HepG2 (cell line): ENCODE measurements around the gene PLXNA1. TPM values are rescaled to one million over a fixed set of nuclear protein-coding genes. Genes with fewer than 3 reads are reported as not detected.

Experiments
- BRD4 ChIP-seq: sonication (generic); formaldehyde crosslinking; IDR thresholded peaks from 2 replicates; pipeline ENCODE4 v1.4.0; 2020; ENCODE audit warnings: missing genetic modification reagents
- SIX1 ChIP-seq: sonication (generic); formaldehyde crosslinking; IDR thresholded peaks from 2 replicates; pipeline ENCODE4 v1.4.0; 2020; ENCODE audit warnings: missing genetic modification reagents, borderline replicate concordance
- ZNF225 ChIP-seq: sonication (generic); formaldehyde crosslinking; IDR thresholded peaks from 2 replicates; pipeline ENCODE4 v1.4.0; 2020; ENCODE audit warnings: mild to moderate bottlenecking, missing genetic modification reagents
- polyA plus RNA-seq, 8 experiments: library from polyadenylated mRNA; depleted of rRNA in 3 of 8; stranded (reverse) in 7 of 8; unstranded in 1 of 8; fragments of >200 nt; fragmentation: Illumina TruSeq in 4 of 8; extraction: Trizol in 4 of 8; gene quantifications; 2 replicates each; pipeline versions ENCODE4 v1.2.1 to v1.2.3, GENCODE V29; 2011 to 2016; ENCODE audit warnings: low read depth in 4 of 8, missing spikeins in 1 of 8, mixed read lengths in 1 of 8; ENCODE audit not compliant: insufficient read depth in 1 of 8
- total RNA-seq, 5 experiments: library from RNA; depleted of rRNA; stranded (reverse); fragments of >200 nt; fragmentation: Illumina TruSeq; extraction: Trizol; gene quantifications; 2 replicates each; pipeline ENCODE4 v1.2.3, GENCODE V29; 2016; ENCODE audit warnings: low read depth in 1 of 5
- TF ChIP-seq, protein P1 (sequence below): sonication (generic); formaldehyde crosslinking; conservative IDR thresholded peaks from 2 replicates; pipeline ENCODE4 v1.8.0; 2022; ENCODE audit warnings: missing genetic modification reagents
- TF ChIP-seq, protein P2 (sequence below): sonication (generic); formaldehyde crosslinking; IDR thresholded peaks from 2 replicates; pipeline ENCODE4 v1.5.0; 2020; ENCODE audit warnings: mild to moderate bottlenecking, missing genetic modification reagents
- TF ChIP-seq, protein P3 (sequence below): sonication (generic); formaldehyde crosslinking; IDR thresholded peaks from 2 replicates; pipeline ENCODE4 v1.5.0; 2020; ENCODE audit warnings: mild to moderate bottlenecking, missing genetic modification reagents
- TF ChIP-seq, protein P4 (sequence below): sonication (generic); formaldehyde crosslinking; IDR thresholded peaks from 2 replicates; pipeline ENCODE4 v1.5.0; 2020; ENCODE audit warnings: mild to moderate bottlenecking, missing genetic modification reagents, borderline replicate concordance
- TF ChIP-seq, protein P5 (sequence below): sonication (generic); formaldehyde crosslinking; IDR thresholded peaks from 2 replicates; pipeline ENCODE4 v1.8.1; 2022; ENCODE audit warnings: mild to moderate bottlenecking, missing genetic modification reagents
- TF ChIP-seq, protein P6 (sequence below): conservative IDR thresholded peaks from 2 replicates; pipeline ENCODE4 v1.6.1; 2018; ENCODE audit warnings: missing genetic modification reagents

Gene PLXNA1
- total and polyA plus RNA-seq, 2 of the 13 experiments (the other 11 are each of a cell fraction or from before 2014, with no cell fraction given), result 16.6 to 18.2 TPM

DNA sequence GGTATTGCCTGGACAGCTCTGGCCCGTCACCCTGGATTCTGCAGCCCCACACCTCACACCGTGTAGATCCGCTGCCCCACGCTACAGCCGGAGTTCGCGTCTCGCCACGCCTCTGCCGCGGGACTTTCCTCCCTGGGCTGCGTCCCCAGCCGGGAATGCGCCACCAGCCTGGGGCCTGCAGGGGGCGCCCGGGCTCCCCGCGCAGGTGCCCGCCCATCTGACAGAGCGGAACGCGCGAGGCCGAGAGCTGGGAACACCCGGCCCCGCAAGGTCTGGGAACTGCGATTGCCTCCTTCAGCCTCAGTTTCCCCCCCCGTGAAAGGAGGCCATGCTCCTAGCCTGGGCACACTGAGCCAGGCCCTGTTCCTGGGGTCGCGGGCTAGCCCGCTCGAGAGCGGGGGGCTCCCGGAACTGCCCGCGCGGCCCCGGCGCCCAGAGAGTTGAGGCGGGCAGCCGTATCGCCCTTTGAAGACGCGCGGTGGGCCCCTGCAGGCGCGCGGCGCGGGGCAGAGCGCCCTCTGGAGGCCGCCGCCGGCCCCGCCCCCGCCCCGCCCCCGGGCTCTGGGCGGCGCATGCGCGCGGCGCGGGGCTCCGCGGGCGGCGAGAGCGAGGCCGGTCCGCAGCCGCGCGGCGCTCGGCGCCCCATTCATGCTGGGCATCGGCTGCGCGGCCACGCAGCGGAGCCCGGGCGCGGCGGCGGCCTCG lies at the start of gene PLXNA1 (continued):
- TF ChIP-seq, protein P1, sequence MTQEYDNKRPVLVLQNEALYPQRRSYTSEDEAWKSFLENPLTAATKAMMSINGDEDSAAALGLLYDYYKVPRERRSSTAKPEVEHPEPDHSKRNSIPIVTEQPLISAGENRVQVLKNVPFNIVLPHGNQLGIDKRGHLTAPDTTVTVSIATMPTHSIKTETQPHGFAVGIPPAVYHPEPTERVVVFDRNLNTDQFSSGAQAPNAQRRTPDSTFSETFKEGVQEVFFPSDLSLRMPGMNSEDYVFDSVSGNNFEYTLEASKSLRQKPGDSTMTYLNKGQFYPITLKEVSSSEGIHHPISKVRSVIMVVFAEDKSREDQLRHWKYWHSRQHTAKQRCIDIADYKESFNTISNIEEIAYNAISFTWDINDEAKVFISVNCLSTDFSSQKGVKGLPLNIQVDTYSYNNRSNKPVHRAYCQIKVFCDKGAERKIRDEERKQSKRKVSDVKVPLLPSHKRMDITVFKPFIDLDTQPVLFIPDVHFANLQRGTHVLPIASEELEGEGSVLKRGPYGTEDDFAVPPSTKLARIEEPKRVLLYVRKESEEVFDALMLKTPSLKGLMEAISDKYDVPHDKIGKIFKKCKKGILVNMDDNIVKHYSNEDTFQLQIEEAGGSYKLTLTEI, result no peak
- TF ChIP-seq, protein P2, sequence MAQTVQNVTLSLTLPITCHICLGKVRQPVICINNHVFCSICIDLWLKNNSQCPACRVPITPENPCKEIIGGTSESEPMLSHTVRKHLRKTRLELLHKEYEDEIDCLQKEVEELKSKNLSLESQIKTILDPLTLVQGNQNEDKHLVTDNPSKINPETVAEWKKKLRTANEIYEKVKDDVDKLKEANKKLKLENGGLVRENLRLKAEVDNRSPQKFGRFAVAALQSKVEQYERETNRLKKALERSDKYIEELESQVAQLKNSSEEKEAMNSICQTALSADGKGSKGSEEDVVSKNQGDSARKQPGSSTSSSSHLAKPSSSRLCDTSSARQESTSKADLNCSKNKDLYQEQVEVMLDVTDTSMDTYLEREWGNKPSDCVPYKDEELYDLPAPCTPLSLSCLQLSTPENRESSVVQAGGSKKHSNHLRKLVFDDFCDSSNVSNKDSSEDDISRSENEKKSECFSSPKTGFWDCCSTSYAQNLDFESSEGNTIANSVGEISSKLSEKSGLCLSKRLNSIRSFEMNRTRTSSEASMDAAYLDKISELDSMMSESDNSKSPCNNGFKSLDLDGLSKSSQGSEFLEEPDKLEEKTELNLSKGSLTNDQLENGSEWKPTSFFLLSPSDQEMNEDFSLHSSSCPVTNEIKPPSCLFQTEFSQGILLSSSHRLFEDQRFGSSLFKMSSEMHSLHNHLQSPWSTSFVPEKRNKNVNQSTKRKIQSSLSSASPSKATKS (CRISPR knock-in tag), result no peak
- TF ChIP-seq, protein P3, sequence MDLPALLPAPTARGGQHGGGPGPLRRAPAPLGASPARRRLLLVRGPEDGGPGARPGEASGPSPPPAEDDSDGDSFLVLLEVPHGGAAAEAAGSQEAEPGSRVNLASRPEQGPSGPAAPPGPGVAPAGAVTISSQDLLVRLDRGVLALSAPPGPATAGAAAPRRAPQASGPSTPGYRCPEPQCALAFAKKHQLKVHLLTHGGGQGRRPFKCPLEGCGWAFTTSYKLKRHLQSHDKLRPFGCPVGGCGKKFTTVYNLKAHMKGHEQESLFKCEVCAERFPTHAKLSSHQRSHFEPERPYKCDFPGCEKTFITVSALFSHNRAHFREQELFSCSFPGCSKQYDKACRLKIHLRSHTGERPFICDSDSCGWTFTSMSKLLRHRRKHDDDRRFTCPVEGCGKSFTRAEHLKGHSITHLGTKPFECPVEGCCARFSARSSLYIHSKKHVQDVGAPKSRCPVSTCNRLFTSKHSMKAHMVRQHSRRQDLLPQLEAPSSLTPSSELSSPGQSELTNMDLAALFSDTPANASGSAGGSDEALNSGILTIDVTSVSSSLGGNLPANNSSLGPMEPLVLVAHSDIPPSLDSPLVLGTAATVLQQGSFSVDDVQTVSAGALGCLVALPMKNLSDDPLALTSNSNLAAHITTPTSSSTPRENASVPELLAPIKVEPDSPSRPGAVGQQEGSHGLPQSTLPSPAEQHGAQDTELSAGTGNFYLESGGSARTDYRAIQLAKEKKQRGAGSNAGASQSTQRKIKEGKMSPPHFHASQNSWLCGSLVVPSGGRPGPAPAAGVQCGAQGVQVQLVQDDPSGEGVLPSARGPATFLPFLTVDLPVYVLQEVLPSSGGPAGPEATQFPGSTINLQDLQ, result no peak
- TF ChIP-seq, protein P4, sequence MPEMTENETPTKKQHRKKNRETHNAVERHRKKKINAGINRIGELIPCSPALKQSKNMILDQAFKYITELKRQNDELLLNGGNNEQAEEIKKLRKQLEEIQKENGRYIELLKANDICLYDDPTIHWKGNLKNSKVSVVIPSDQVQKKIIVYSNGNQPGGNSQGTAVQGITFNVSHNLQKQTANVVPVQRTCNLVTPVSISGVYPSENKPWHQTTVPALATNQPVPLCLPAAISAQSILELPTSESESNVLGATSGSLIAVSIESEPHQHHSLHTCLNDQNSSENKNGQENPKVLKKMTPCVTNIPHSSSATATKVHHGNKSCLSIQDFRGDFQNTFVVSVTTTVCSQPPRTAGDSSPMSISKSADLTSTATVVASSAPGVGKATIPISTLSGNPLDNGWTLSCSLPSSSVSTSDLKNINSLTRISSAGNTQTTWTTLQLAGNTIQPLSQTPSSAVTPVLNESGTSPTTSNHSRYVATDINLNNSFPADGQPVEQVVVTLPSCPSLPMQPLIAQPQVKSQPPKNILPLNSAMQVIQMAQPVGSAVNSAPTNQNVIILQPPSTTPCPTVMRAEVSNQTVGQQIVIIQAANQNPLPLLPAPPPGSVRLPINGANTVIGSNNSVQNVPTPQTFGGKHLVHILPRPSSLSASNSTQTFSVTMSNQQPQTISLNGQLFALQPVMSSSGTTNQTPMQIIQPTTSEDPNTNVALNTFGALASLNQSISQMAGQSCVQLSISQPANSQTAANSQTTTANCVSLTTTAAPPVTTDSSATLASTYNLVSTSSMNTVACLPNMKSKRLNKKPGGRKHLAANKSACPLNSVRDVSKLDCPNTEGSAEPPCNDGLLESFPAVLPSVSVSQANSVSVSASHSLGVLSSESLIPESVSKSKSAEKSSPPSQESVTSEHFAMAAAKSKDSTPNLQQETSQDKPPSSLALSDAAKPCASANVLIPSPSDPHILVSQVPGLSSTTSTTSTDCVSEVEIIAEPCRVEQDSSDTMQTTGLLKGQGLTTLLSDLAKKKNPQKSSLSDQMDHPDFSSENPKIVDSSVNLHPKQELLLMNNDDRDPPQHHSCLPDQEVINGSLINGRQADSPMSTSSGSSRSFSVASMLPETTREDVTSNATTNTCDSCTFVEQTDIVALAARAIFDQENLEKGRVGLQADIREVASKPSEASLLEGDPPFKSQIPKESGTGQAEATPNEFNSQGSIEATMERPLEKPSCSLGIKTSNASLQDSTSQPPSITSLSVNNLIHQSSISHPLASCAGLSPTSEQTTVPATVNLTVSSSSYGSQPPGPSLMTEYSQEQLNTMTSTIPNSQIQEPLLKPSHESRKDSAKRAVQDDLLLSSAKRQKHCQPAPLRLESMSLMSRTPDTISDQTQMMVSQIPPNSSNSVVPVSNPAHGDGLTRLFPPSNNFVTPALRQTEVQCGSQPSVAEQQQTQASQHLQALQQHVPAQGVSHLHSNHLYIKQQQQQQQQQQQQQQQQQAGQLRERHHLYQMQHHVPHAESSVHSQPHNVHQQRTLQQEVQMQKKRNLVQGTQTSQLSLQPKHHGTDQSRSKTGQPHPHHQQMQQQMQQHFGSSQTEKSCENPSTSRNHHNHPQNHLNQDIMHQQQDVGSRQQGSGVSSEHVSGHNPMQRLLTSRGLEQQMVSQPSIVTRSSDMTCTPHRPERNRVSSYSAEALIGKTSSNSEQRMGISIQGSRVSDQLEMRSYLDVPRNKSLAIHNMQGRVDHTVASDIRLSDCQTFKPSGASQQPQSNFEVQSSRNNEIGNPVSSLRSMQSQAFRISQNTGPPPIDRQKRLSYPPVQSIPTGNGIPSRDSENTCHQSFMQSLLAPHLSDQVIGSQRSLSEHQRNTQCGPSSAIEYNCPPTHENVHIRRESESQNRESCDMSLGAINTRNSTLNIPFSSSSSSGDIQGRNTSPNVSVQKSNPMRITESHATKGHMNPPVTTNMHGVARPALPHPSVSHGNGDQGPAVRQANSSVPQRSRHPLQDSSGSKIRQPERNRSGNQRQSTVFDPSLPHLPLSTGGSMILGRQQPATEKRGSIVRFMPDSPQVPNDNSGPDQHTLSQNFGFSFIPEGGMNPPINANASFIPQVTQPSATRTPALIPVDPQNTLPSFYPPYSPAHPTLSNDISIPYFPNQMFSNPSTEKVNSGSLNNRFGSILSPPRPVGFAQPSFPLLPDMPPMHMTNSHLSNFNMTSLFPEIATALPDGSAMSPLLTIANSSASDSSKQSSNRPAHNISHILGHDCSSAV, result peak; percentile 49; the same call in 1 of the 2 replicates
- TF ChIP-seq SIX1 (CRISPR knock-in tag) (no peak), ZNF225 (no peak; the same call in 1 of the 2 replicates), BRD4 (CRISPR knock-in tag) (0 out of 2 replicates have a peak, but pooled peaks have one; percentile 31)
- TF ChIP-seq, protein P5, sequence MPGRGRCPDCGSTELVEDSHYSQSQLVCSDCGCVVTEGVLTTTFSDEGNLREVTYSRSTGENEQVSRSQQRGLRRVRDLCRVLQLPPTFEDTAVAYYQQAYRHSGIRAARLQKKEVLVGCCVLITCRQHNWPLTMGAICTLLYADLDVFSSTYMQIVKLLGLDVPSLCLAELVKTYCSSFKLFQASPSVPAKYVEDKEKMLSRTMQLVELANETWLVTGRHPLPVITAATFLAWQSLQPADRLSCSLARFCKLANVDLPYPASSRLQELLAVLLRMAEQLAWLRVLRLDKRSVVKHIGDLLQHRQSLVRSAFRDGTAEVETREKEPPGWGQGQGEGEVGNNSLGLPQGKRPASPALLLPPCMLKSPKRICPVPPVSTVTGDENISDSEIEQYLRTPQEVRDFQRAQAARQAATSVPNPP (CRISPR knock-in tag), result 0 out of 2 replicates have a peak, but pooled peaks have one; percentile 67
- TF ChIP-seq, protein P6, sequence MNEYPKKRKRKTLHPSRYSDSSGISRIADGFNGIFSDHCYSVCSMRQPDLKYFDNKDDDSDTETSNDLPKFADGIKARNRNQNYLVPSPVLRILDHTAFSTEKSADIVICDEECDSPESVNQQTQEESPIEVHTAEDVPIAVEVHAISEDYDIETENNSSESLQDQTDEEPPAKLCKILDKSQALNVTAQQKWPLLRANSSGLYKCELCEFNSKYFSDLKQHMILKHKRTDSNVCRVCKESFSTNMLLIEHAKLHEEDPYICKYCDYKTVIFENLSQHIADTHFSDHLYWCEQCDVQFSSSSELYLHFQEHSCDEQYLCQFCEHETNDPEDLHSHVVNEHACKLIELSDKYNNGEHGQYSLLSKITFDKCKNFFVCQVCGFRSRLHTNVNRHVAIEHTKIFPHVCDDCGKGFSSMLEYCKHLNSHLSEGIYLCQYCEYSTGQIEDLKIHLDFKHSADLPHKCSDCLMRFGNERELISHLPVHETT (CRISPR knock-in tag), result peak; percentile 39; the same call in 1 of the 2 replicates
